B cell (primary cell): ENCODE data around the gene PLEKHG3.

Source experiments
- EZH2 ChIP-seq: IDR thresholded peaks from 2 replicates; pipeline ENCODE4 v1.6.1; 2012; ENCODE audit warnings: borderline replicate concordance, low read depth, mild to moderate bottlenecking, moderate library complexity, low read length; ENCODE audit not compliant: insufficient read depth, poor library complexity, severe bottlenecking
- TF ChIP-seq, protein P1 (sequence below): fragments of 200-600 bp; IDR thresholded peaks from one replicate; pipeline ENCODE4 v1.8.0; 2022; ENCODE audit warnings: antibody characterized with exemption, mild to moderate bottlenecking

DNA sequence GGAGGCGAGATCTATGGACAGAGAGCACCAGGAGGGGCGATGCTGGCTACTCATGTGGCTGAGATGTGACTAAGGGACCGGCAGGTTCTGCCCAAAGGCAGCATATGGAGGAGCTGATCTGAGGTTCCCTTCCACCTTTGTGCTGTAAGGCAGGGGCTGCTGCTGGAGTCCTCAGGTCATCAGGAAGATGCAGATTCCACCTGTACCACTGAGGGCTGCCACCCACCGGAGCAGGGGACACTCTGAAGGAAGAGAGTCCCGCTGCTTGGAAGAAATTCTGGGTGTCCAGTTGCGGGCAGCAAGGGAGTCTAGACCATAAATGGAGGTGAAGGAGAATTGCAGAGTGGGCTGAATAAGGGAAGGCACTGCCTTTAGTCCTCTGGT, 55.3 kb downstream of the PLEKHG3 start:
- TF ChIP-seq, protein P1, sequence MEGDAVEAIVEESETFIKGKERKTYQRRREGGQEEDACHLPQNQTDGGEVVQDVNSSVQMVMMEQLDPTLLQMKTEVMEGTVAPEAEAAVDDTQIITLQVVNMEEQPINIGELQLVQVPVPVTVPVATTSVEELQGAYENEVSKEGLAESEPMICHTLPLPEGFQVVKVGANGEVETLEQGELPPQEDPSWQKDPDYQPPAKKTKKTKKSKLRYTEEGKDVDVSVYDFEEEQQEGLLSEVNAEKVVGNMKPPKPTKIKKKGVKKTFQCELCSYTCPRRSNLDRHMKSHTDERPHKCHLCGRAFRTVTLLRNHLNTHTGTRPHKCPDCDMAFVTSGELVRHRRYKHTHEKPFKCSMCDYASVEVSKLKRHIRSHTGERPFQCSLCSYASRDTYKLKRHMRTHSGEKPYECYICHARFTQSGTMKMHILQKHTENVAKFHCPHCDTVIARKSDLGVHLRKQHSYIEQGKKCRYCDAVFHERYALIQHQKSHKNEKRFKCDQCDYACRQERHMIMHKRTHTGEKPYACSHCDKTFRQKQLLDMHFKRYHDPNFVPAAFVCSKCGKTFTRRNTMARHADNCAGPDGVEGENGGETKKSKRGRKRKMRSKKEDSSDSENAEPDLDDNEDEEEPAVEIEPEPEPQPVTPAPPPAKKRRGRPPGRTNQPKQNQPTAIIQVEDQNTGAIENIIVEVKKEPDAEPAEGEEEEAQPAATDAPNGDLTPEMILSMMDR, result no peak
- no peak for TF ChIP-seq EZH2
